Hindlimb muscle (tissue), 1 donor: Measurements from ENCODE around the gene SHISA6. TPM values are rescaled to one million over a fixed set of nuclear protein-coding genes. Genes with fewer than 3 reads are reported as not detected.
A peak's percentile ranks its signal among the peaks of the same experiment; 100 is the strongest.
"Not testable (repeated sequence)": the region's sequence is repeated elsewhere in the genome, so short reads cannot be mapped to it uniquely, and the experiment has no call there.

Experiments
- DNase-seq: peaks from one replicate; pipeline ENCODE4 v3.0.0-alpha.2; 2013
- polyA plus RNA-seq: library from polyadenylated mRNA; unstranded; fragments of 120-200 nt; gene quantifications from one replicate; pipeline ENCODE4 v1.2.1, GENCODE V29; 2013; ENCODE audit not compliant: insufficient read length

Gene SHISA6
- polyA plus RNA-seq, 1 donor, result 6.8 TPM

GRCh38 chr17:11267999-11268575 lies 27.1 kb downstream of the SHISA6 start:
- DNase-seq, result no peak

- no peak for DNase-seq
Observed at GRCh38 chr17:11269210-11269609, 28.2 kb downstream of the SHISA6 start.

GRCh38 chr17:11272191-11272590 lies 31.2 kb downstream of the SHISA6 start:
- DNase-seq, result no peak

- DNase-seq, result no peak
Observed at GRCh38 chr17:11273596-11273995, 32.6 kb downstream of the SHISA6 start.

- no peak for DNase-seq
Observed at GRCh38 chr17:11274106-11274505, 33.1 kb downstream of the SHISA6 start.

GRCh38 chr17:11276486-11276885 lies 35.5 kb downstream of the SHISA6 start:
- DNase-seq, result no peak

GRCh38 chr17:11278186-11278991 lies 37.4 kb downstream of the SHISA6 start:
- no peak for DNase-seq

GRCh38 chr17:11278992-11279270 lies 37.9 kb downstream of the SHISA6 start:
- no peak for DNase-seq

- DNase-seq, result no peak
Observed at GRCh38 chr17:11279776-11280344, 38.8 kb downstream of the SHISA6 start.

GRCh38 chr17:11282586-11282985 lies 41.6 kb downstream of the SHISA6 start:
- DNase-seq, result no peak

- no peak for DNase-seq
Observed at GRCh38 chr17:11284811-11285210, 43.8 kb downstream of the SHISA6 start.

- no peak for DNase-seq
Observed at GRCh38 chr17:11285946-11286345, 44.9 kb downstream of the SHISA6 start.

GRCh38 chr17:11287791-11288190 lies 46.8 kb downstream of the SHISA6 start:
- DNase-seq, result no peak

GRCh38 chr17:11290814-11291213 lies 49.8 kb downstream of the SHISA6 start:
- DNase-seq, result no peak

GRCh38 chr17:11292491-11292890 lies 51.5 kb downstream of the SHISA6 start:
- no peak for DNase-seq

- no peak for DNase-seq
Observed at GRCh38 chr17:11293480-11293879, 52.5 kb downstream of the SHISA6 start.

GRCh38 chr17:11294826-11295225 lies 53.8 kb downstream of the SHISA6 start:
- DNase-seq, result no peak

GRCh38 chr17:11296994-11297393 lies 56.0 kb downstream of the SHISA6 start:
- no peak for DNase-seq

- DNase-seq, result no peak
Observed at GRCh38 chr17:11298401-11298800, 57.4 kb downstream of the SHISA6 start.

GRCh38 chr17:11300201-11300600 lies 59.2 kb downstream of the SHISA6 start:
- no peak for DNase-seq

GRCh38 chr17:11300738-11301137 lies 59.7 kb downstream of the SHISA6 start:
- no peak for DNase-seq

- not testable (repeated sequence) for DNase-seq
Observed at GRCh38 chr17:11301874-11302273, 60.9 kb downstream of the SHISA6 start.

- DNase-seq, result peak; percentile 77
Observed at GRCh38 chr17:11302401-11303186, 61.6 kb downstream of the SHISA6 start.
